ENCODE results near the gene PARD6A.

DNA sequence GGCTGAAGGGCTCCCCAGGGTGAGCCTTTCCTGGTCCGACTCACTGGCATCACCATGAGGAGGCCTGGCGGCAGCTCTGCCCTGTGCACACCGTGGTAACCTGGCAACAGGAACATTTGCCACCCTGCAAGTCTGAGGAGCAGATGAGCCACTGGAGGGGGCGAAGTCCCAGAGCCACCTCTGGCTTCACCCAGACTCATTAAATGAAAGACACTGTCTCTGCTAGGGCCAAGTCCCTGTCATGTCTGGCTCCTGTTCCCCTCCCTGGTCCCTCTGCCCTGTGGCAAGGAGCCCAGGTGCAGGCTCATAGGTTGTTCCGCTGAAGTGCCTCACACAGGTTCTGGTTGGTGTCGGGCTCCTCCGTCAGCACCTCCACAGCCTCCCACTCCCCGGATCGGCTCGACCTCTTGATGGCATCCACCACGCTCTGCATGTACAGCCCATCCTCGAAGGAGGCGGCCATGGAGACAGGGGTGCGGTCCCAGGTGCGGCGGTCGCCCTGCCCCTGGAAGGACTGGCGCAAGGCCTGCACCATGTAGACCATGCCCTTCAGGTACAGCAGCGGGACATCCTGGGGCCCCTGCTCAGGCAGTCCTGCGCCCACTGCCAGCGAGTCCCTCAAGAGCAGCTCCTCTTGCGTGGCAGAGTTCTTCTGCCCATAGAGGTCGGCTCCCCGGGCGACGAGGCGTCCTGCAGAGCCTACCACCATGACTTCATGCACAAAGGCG lies 14.3 kb downstream of the PARD6A start:
- TF ChIP-seq, protein P1, sequence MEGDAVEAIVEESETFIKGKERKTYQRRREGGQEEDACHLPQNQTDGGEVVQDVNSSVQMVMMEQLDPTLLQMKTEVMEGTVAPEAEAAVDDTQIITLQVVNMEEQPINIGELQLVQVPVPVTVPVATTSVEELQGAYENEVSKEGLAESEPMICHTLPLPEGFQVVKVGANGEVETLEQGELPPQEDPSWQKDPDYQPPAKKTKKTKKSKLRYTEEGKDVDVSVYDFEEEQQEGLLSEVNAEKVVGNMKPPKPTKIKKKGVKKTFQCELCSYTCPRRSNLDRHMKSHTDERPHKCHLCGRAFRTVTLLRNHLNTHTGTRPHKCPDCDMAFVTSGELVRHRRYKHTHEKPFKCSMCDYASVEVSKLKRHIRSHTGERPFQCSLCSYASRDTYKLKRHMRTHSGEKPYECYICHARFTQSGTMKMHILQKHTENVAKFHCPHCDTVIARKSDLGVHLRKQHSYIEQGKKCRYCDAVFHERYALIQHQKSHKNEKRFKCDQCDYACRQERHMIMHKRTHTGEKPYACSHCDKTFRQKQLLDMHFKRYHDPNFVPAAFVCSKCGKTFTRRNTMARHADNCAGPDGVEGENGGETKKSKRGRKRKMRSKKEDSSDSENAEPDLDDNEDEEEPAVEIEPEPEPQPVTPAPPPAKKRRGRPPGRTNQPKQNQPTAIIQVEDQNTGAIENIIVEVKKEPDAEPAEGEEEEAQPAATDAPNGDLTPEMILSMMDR (IDR thresholded peaks at IDR 0.05): no peak
- no peak for TF ChIP-seq POLR2A (IDR thresholded peaks at IDR 0.05)
